IMR-90 (cell line): ENCODE results near the gene DEFB114. TPM values are rescaled to one million over a fixed set of nuclear protein-coding genes. Genes with fewer than 3 reads are reported as not detected.

Source experiments
- ATAC-seq: fragments of 200-7000 bp; cut with Tn5 transposase; 2 replicates; pipeline ENCODE4 v1.9.1; 2020; ENCODE audit warnings: low read depth, mild to moderate bottlenecking, moderate library complexity
- BruUV-seq: library from RNA; stranded (reverse); fragments of 400-500 nt; replicated peaks from 2 replicates; lab custom pipeline; 2021; lab: Mats Ljungman, UMichigan
- CTCF ChIA-PET: fragments of 300-600 bp; formaldehyde crosslinking; extraction: SDS; loops from one replicate; lab custom pipeline; 2021; ENCODE audit warnings: antibody characterized with exemption; lab: Yijun Ruan, JAX
- POLR2A ChIA-PET: fragments of 300-600 bp; sonication (Branson Sonifier 250); formaldehyde crosslinking; loops from one replicate; lab custom pipeline; 2022; ENCODE audit warnings: antibody characterized with exemption; ENCODE audit not compliant: unreplicated experiment; lab: Charles Lee
- DNase-seq: peaks from one replicate; pipeline ENCODE4 v3.0.0; 2013
- H2AFZ ChIP-seq: replicated peaks from 2 replicates; pipeline ENCODE3; 2013; ENCODE audit warnings: low read length, mild to moderate bottlenecking; ENCODE audit not compliant: poor library complexity
- H2AK5ac ChIP-seq: 2 replicates; pipeline ENCODE4 v1.6.1; 2013; ENCODE audit warnings: low read depth, low read length, inconsistent platforms
- H2AK9ac ChIP-seq: replicated peaks from 2 replicates; pipeline ENCODE3; 2013; ENCODE audit warnings: mild to moderate bottlenecking, low read depth, low read length, moderate library complexity; ENCODE audit not compliant: poor library complexity
- H2BK120ac ChIP-seq: 2 replicates; pipeline ENCODE4 v1.6.1; 2013; ENCODE audit warnings: low read depth, low read length, inconsistent platforms
- H2BK15ac ChIP-seq: 3 replicates; pipeline ENCODE4 v1.6.1; 2013; ENCODE audit warnings: low read depth, low read length, inconsistent platforms
- H2BK20ac ChIP-seq: 2 replicates; pipeline ENCODE4 v1.6.1; 2013; ENCODE audit warnings: low read depth, mild to moderate bottlenecking, inconsistent platforms, low read length, moderate library complexity
- H2BK5ac ChIP-seq: 2 replicates; pipeline ENCODE4 v1.6.1; 2013; ENCODE audit warnings: mild to moderate bottlenecking, low read depth, low read length, inconsistent platforms; ENCODE audit not compliant: poor library complexity, severe bottlenecking
- H3K14ac ChIP-seq: replicated peaks from 2 replicates; pipeline ENCODE4 v1.6.1; 2013; ENCODE audit warnings: low read depth, low read length, inconsistent platforms
- H3K18ac ChIP-seq: 2 replicates; pipeline ENCODE4 v1.6.1; 2013; ENCODE audit warnings: low read depth, low read length, control low read depth
- H3K23ac ChIP-seq: 2 replicates; pipeline ENCODE4 v1.6.1; 2013; ENCODE audit warnings: low read depth, low read length, inconsistent platforms
- H3K27ac ChIP-seq: 2 replicates; pipeline ENCODE4 v1.5.1; 2013; ENCODE audit warnings: mild to moderate bottlenecking, control low read depth, low read length; ENCODE audit not compliant: insufficient read depth
- H3K27me3 ChIP-seq: 2 replicates; pipeline ENCODE4 v1.6.1; 2013; ENCODE audit warnings: low read length; ENCODE audit not compliant: control insufficient read depth, insufficient read depth
- H3K36me3 ChIP-seq: 2 replicates; pipeline ENCODE4 v1.6.1; 2013; ENCODE audit warnings: low read length, mixed read lengths; ENCODE audit not compliant: control insufficient read depth, insufficient read depth
- H3K4ac ChIP-seq: 2 replicates; pipeline ENCODE4 v1.6.1; 2013; ENCODE audit warnings: low read depth, low read length, inconsistent platforms
- H3K4me1 ChIP-seq: 2 replicates; pipeline ENCODE4 v1.6.1; 2013; ENCODE audit warnings: low read length, mixed read lengths; ENCODE audit not compliant: control insufficient read depth, insufficient read depth
- H3K4me2 ChIP-seq: 2 replicates; pipeline ENCODE4 v1.6.1; 2013; ENCODE audit warnings: low read depth, mild to moderate bottlenecking, control low read depth, low read length, moderate library complexity
- H3K4me3 ChIP-seq: 2 replicates; pipeline ENCODE4 v1.5.1; 2013; ENCODE audit warnings: low read depth, mild to moderate bottlenecking, control low read depth, low read length, moderate library complexity; ENCODE audit not compliant: insufficient read depth
- H3K56ac ChIP-seq: 2 replicates; pipeline ENCODE4 v1.6.1; 2013; ENCODE audit warnings: low read length, inconsistent platforms; ENCODE audit not compliant: insufficient read depth; ENCODE audit errors: extremely low read depth
- H3K79me1 ChIP-seq, 2 experiments: 2 replicates each; pipeline ENCODE4 v1.6.1; 2013; ENCODE audit warnings: low read length in 2 of 2, inconsistent platforms in 1 of 2, low read depth in 1 of 2
- H3K9ac ChIP-seq: 2 replicates; pipeline ENCODE4 v1.6.1; 2013; ENCODE audit warnings: low read depth, low read length, control low read depth
- H3K9me1 ChIP-seq: 2 replicates; pipeline ENCODE4 v1.6.1; 2013; ENCODE audit warnings: low read length, inconsistent platforms; ENCODE audit not compliant: insufficient read depth
- H3K9me3 ChIP-seq: 2 replicates; pipeline ENCODE4 v1.6.1; 2013; ENCODE audit warnings: low read length; ENCODE audit not compliant: control insufficient read depth, insufficient read depth
- H4K20me1 ChIP-seq: 2 replicates; pipeline ENCODE4 v1.6.1; 2013; ENCODE audit warnings: low read length, inconsistent platforms; ENCODE audit not compliant: insufficient read depth
- H4K5ac ChIP-seq: 2 replicates; pipeline ENCODE4 v1.6.1; 2013; ENCODE audit warnings: mild to moderate bottlenecking, low read depth, low read length, control low read depth
- H4K8ac ChIP-seq, 2 experiments: 2 replicates each; pipeline ENCODE4 v1.6.1; 2013; ENCODE audit warnings: low read depth in 2 of 2, low read length in 2 of 2, control low read depth in 1 of 2, inconsistent platforms in 1 of 2
- H4K91ac ChIP-seq: 2 replicates; pipeline ENCODE4 v1.6.1; 2013; ENCODE audit warnings: low read depth, low read length, inconsistent platforms; ENCODE audit not compliant: insufficient read depth
- BHLHE40 ChIP-seq: fragments of 150-350 bp; IDR thresholded peaks from 2 replicates; pipeline ENCODE4 v1.6.1; 2016; ENCODE audit warnings: mild to moderate bottlenecking, low read depth, low read length
- CHD1 ChIP-seq: IDR thresholded peaks from 2 replicates; pipeline ENCODE4 v1.6.1; 2012; ENCODE audit warnings: low read depth, low read length, improper control_type of control experiment
- ELK1 ChIP-seq: fragments of 150-350 bp; IDR thresholded peaks from 2 replicates; pipeline ENCODE4 v1.6.1; 2016; ENCODE audit warnings: low read depth, mild to moderate bottlenecking, low read length, moderate library complexity, borderline replicate concordance
- FOS ChIP-seq: fragments of 150-350 bp; IDR thresholded peaks from 2 replicates; pipeline ENCODE4 v1.6.1; 2016; ENCODE audit warnings: low read depth, low read length
- MAFK ChIP-seq: IDR thresholded peaks from 2 replicates; pipeline ENCODE4 v1.6.1; 2012; ENCODE audit warnings: low read depth, low read length, improper control_type of control experiment
- MAZ ChIP-seq: IDR thresholded peaks from 2 replicates; pipeline ENCODE4 v1.6.1; 2012; ENCODE audit warnings: low read depth, mild to moderate bottlenecking, low read length, improper control_type of control experiment, moderate library complexity, borderline replicate concordance
- MXI1 ChIP-seq: IDR thresholded peaks from 2 replicates; pipeline ENCODE4 v1.6.1; 2012; ENCODE audit warnings: low read depth, mild to moderate bottlenecking, low read length, moderate library complexity, borderline replicate concordance
- NFE2L2 ChIP-seq: fragments of 150-350 bp; IDR thresholded peaks from 2 replicates; pipeline ENCODE4 v1.6.1; 2016; ENCODE audit warnings: low read depth, mild to moderate bottlenecking, low read length
- POLR2A ChIP-seq: IDR thresholded peaks from 2 replicates; pipeline ENCODE4 v1.6.1; 2012; ENCODE audit warnings: mild to moderate bottlenecking, low read depth, low read length
- RAD21 ChIP-seq: IDR thresholded peaks from 2 replicates; pipeline ENCODE4 v1.6.1; 2012; ENCODE audit warnings: low read length, improper control_type of control experiment
- RCOR1 ChIP-seq: IDR thresholded peaks from 2 replicates; pipeline ENCODE4 v1.6.1; 2012; ENCODE audit warnings: mild to moderate bottlenecking, low read length, improper control_type of control experiment; ENCODE audit not compliant: insufficient replicate concordance
- RFX5 ChIP-seq: IDR thresholded peaks from 2 replicates; pipeline ENCODE4 v1.8.0; 2012; ENCODE audit warnings: low read depth, mild to moderate bottlenecking, low read length, moderate library complexity
- USF2 ChIP-seq: fragments of 150-350 bp; IDR thresholded peaks from 2 replicates; pipeline ENCODE4 v1.6.1; 2017; ENCODE audit warnings: mild to moderate bottlenecking, antibody characterized with exemption, low read length, low read depth
- WGBS, 2 experiments: methylation state at CpG; one replicate each; pipeline versions ENCODE4 v1.1.5 to v1.1.7; 2013; ENCODE audit warnings: missing lambda C conversion rate in 2 of 2; ENCODE audit not compliant: insufficient read length in 1 of 2; ENCODE audit errors: extremely low coverage in 2 of 2; 5-methylcytosine and 5-hydroxymethylcytosine counted together
- dilution Hi-C: fragments of 300-500 bp; cut with HindIII; formaldehyde crosslinking; loops from one replicate; pipeline ENCODE4 v1.14.3; 2018; ENCODE audit warnings: low sequenced_read_pairs; ENCODE audit not compliant: unreplicated experiment
- in situ Hi-C: fragments of 300-500 bp; cut with MboI; formaldehyde crosslinking; loops from 3 replicates; pipeline ENCODE4 v1.14.3; 2019; ENCODE audit warnings: low sequenced_read_pairs, inconsistent platforms, mixed read lengths
- intact Hi-C: fragments of 100-400 bp; cut with micrococcal nuclease; formaldehyde crosslinking; loops from 2 replicates; pipeline ENCODE4 v1.10.0; 2022
- polyA plus RNA-seq, 3 experiments: library from polyadenylated mRNA; depleted of rRNA; stranded (reverse); fragments of >200 nt; gene quantifications; 2 replicates each; pipeline ENCODE4 v1.2.3, GENCODE V29; 2012; ENCODE audit warnings: low replicate concordance in 1 of 3
- total RNA-seq: library from RNA; depleted of rRNA; stranded (reverse); fragments of >200 nt; gene quantifications from 2 replicates; pipeline ENCODE4 v1.2.3, GENCODE V29; 2012

DEFB114 gene
- total and polyA plus RNA-seq, 2 of the 4 experiments (the other 2 are of a cell fraction), result not detected

- DNase-seq (no peak), ATAC-seq (no peak)
- no peak overlapping the region for H3K18ac ChIP-seq
- H3K4me1 ChIP-seq, result no peaks in the 10 kb centered on the region
- no peak overlapping the region for H3K14ac ChIP-seq
- dilution Hi-C loops, result no loop called here
- no peak overlapping the region for H2AFZ ChIP-seq
- H3K9me1 ChIP-seq, result no peaks in the 10 kb centered on the region
- no peak overlapping the region for H3K27ac ChIP-seq
- H3K79me1 ChIP-seq, result no peaks in the 10 kb centered on the region
- no peak overlapping the region for H2BK15ac ChIP-seq
- no peaks in the 10 kb centered on the region for H4K20me1 ChIP-seq
- no peaks in the 10 kb centered on the region for H3K36me3 ChIP-seq
- no peak overlapping the region for H2BK5ac ChIP-seq
- in situ Hi-C loops, result no loop called here
- ChIA-PET POLR2A (no interaction called here), CTCF (no interaction called here)
- H3K23ac ChIP-seq, result no peak overlapping the region
- H2AK9ac ChIP-seq, result no peak overlapping the region
- no peak overlapping the region for H2BK20ac ChIP-seq
- BruUV-seq, result no TSS peak
- no peak overlapping the region for H4K91ac ChIP-seq
- H3K9me3 ChIP-seq, result no peaks in the 10 kb centered on the region
- TF ChIP-seq MAZ, result no peak
- no peak for TF ChIP-seq RAD21
- no peak for TF ChIP-seq USF2
- no peak for TF ChIP-seq POLR2A
- no peak for TF ChIP-seq RFX5
- TF ChIP-seq NFE2L2, result no peak
- TF ChIP-seq RCOR1, result no peak
- no peak for TF ChIP-seq ELK1
- TF ChIP-seq MXI1, result no peak
- TF ChIP-seq BHLHE40, result no peak
- TF ChIP-seq MAFK, result no peak
- TF ChIP-seq FOS, result no peak
- TF ChIP-seq CHD1, result no peak
- no peak overlapping the region for H3K4ac ChIP-seq
- WGBS, 2 experiments, result no CpG with 5 or more reads among the region's 2 CpGs
- H3K4me3 ChIP-seq, result no peak overlapping the region
- H4K8ac ChIP-seq, result no peak overlapping the region
- intact Hi-C loops, result no loop called here
- no peaks in the 10 kb centered on the region for H3K27me3 ChIP-seq
- H2AK5ac ChIP-seq, result no peak overlapping the region
- no peak overlapping the region for H3K9ac ChIP-seq
- H3K56ac ChIP-seq, result no peak overlapping the region
- no peak overlapping the region for H4K5ac ChIP-seq
- H3K4me2 ChIP-seq, result no peak overlapping the region
- no peak overlapping the region for H2BK120ac ChIP-seq
These were observed 52.7 kb downstream of the DEFB114 start for GRCh38 chr6:49911252-49911651.
